WERI-Rb-1 (cell line): ENCODE data around the gene OR6B2.

Experiments
- DNase-seq: peaks from one replicate; pipeline ENCODE4 v3.0.0-alpha.2; 2020
- H3K27ac ChIP-seq: fragments of 250-450 bp; sonication (Bioruptor Pico); 2 replicates; pipeline ENCODE4 v1.5.1; 2020; ENCODE audit warnings: mild to moderate bottlenecking, moderate library complexity
- H3K27me3 ChIP-seq: fragments of 250-450 bp; sonication (Bioruptor Pico); 2 replicates; pipeline ENCODE4 v1.5.1; 2021; ENCODE audit warnings: mild to moderate bottlenecking, low read depth, moderate library complexity; ENCODE audit not compliant: insufficient read depth, severe bottlenecking
- H3K36me3 ChIP-seq: fragments of 250-450 bp; sonication (Bioruptor Pico); 2 replicates; pipeline ENCODE4 v1.5.1; 2020; ENCODE audit warnings: mild to moderate bottlenecking, moderate library complexity
- H3K4me3 ChIP-seq: 2 replicates; pipeline ENCODE4 v1.5.1; 2011; ENCODE audit warnings: low read depth, mild to moderate bottlenecking, control low read depth, low read length
- H3K9me3 ChIP-seq: fragments of 250-450 bp; sonication (Bioruptor Pico); 2 replicates; pipeline ENCODE4 v1.5.1; 2021; ENCODE audit warnings: mild to moderate bottlenecking, moderate library complexity; ENCODE audit not compliant: severe bottlenecking
- CTCF ChIP-seq: IDR thresholded peaks from 2 replicates; pipeline ENCODE4 v1.5.1; 2011; ENCODE audit warnings: low read depth, mild to moderate bottlenecking, control low read depth, inconsistent platforms, low read length

Gene OR6B2

DNA sequence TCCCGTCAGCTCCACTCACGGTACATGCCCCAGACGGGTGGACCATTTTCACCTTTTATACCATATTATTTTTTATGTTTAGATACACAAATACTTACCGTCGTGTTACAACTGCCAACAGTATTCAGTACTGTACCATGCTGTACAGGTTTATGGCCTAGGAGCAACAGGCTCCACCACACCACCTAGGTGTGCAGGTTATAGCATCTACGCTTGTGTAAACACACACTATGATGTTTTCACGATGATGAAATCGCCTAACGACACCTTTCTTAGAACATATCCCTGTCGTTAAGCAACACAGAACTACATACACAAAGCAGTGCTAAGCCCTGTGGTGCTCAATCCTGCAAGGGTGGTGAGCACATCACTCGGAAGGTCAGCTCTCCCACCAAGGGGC is 29.6 kb downstream of the OR6B2 start:
- TF ChIP-seq CTCF: no peak
- H3K36me3 ChIP-seq: peaks cover 32% of the 10 kb centered on the region
- no peak overlapping the region for H3K27ac ChIP-seq
- no peaks in the 10 kb centered on the region for H3K9me3 ChIP-seq
- no peaks in the 10 kb centered on the region for H3K27me3 ChIP-seq
- no peak overlapping the region for H3K4me3 ChIP-seq
- no peak for DNase-seq

DNA sequence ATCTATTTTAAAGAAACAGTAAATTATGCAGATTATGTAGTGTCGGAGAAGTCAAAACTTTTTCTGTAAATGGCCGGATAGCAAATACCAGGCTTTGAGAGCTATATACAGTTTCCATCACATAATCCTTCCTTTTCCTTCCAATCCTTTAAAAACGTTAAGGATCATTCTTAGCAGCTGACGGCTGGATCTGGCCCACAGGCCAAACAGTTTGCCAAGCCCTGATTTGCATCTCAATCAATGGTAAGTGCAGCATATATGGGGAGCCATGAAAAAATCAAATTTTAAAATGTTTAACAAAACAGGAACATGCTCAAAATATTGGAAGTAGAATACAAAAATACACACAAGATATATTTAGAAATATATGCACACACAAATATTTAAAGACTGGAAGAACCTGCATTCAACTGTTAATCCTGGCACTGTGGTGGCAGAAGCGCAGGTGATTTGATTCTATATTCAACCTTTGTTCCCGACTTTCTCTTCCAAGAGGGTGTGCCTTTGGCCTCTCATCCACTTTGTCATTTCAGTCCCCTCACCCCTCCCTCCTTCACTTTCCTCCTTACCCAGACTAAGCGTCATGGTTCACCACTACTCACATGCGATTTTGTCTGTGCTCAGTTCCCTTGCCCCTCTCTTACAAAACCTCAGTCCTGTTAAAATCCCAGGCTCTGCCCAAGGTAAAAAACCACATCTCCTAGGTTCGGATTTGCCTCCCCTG is 32.4 kb downstream of the OR6B2 start:
- no peaks in the 10 kb centered on the region for H3K9me3 ChIP-seq
- H3K27ac ChIP-seq: no peak overlapping the region
- no peak for TF ChIP-seq CTCF
- H3K4me3 ChIP-seq: no peak overlapping the region
- DNase-seq: no peak
- no peaks in the 10 kb centered on the region for H3K27me3 ChIP-seq
- peaks cover 20% of the 10 kb centered on the region for H3K36me3 ChIP-seq

GRCh38 chr2:239994086-239994485 is 36.1 kb downstream of the OR6B2 start:
- peaks cover 13% of the 10 kb centered on the region for H3K36me3 ChIP-seq
- H3K27ac ChIP-seq: no peak overlapping the region
- no peaks in the 10 kb centered on the region for H3K27me3 ChIP-seq
- DNase-seq: peak; percentile 52
- TF ChIP-seq CTCF: no peak
- H3K9me3 ChIP-seq: no peaks in the 10 kb centered on the region
- H3K4me3 ChIP-seq: no peak overlapping the region

GRCh38 chr2:239993291-239993690 is 36.9 kb downstream of the OR6B2 start:
- Histone ChIP-seq H3K9me3 (no peaks in the 10 kb centered on the region), H3K27ac (no peak overlapping the region), H3K4me3 (no peak overlapping the region), H3K27me3 (no peaks in the 10 kb centered on the region), H3K36me3 (peaks cover 8% of the 10 kb centered on the region)
- TF ChIP-seq CTCF: no peak
- DNase-seq: no peak

GRCh38 chr2:239991689-239992314 is 38.4 kb downstream of the OR6B2 start:
- Histone ChIP-seq H3K27me3 (no peaks in the 10 kb centered on the region), H3K27ac (no peak overlapping the region), H3K4me3 (no peak overlapping the region), H3K36me3 (peaks cover 19% of the 10 kb centered on the region), H3K9me3 (no peaks in the 10 kb centered on the region)
- TF ChIP-seq CTCF: peak; percentile 54
- DNase-seq: no peak
